ENCODE data around the gene KREMEN2. TPM values are rescaled to one million over a fixed set of nuclear protein-coding genes. Genes with fewer than 3 reads are reported as not detected.

Gene KREMEN2
- total and polyA plus RNA-seq, 2 donors (not counting 3 experiments of a cell fraction or from before 2014, with no cell fraction given): not detected

DNA sequence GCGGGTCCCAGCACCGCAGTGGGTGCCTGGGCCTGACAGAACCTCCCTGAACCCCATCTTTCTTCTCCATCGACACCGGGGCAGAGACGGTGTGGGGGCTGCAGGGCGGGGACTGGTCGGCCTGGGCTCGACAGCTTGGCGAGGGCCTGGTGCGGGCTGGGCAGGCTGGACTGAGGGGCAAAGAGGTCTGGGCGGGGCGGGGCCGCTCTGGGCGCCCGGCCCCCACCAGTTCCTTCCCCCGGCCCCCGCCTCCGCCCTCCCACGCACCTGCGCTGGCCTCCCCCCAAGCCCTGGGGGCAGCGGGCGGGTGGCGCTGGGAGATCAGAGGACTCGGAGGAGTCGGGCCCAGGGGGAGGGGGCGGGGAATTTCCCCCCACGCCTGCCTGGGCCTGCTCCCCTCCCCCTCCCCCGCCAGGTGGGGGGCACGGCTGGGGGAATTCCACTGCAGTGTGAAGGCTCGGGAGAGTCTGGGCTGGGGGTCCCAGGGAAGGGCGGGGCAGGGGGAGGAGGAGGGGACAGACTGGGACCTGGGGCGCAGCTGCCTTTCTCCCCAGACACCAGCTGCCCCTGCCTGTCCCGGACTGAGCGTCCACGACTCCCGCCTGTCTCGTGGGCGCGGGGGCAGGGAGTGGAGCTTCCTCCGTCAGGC is 877 bp upstream of the KREMEN2 start:
- DNase-seq (ENCODE audit: low read depth, low spot score): no peak
- CTCF ChIA-PET: interaction anchor here (1.4 kb wide), 1 partner anchor 124 kb away, joined by 5 read pairs; no protein-coding TSS in a partner anchor

More for the DNA sequence above, 877 bp upstream of the KREMEN2 start:
- TF ChIP-seq JUN (IDR thresholded peaks at IDR 0.05; ENCODE audit: borderline replicate concordance, insufficient read depth, insufficient read length, low read depth): no peak
- TF ChIP-seq EZH2 (IDR thresholded peaks at IDR 0.05; ENCODE audit: borderline replicate concordance, low read depth, low read length, severe bottlenecking): no peak
- TF ChIP-seq, protein P1, sequence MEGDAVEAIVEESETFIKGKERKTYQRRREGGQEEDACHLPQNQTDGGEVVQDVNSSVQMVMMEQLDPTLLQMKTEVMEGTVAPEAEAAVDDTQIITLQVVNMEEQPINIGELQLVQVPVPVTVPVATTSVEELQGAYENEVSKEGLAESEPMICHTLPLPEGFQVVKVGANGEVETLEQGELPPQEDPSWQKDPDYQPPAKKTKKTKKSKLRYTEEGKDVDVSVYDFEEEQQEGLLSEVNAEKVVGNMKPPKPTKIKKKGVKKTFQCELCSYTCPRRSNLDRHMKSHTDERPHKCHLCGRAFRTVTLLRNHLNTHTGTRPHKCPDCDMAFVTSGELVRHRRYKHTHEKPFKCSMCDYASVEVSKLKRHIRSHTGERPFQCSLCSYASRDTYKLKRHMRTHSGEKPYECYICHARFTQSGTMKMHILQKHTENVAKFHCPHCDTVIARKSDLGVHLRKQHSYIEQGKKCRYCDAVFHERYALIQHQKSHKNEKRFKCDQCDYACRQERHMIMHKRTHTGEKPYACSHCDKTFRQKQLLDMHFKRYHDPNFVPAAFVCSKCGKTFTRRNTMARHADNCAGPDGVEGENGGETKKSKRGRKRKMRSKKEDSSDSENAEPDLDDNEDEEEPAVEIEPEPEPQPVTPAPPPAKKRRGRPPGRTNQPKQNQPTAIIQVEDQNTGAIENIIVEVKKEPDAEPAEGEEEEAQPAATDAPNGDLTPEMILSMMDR (IDR thresholded peaks at IDR 0.05; ENCODE audit: extremely low read depth in 1 of 2, insufficient read depth in 1 of 2, low read depth in 1 of 2, low read length in 2 of 2): no peak
- no peak for TF ChIP-seq POLR2AphosphoS5 (IDR thresholded peaks at IDR 0.05; ENCODE audit: insufficient read depth, low read depth, low read length)
- no peak for TF ChIP-seq GATA2 (IDR thresholded peaks at IDR 0.05; ENCODE audit: insufficient read depth, insufficient read length, low read depth, low read length)
- TF ChIP-seq POLR2A (IDR thresholded peaks at IDR 0.05; ENCODE audit: low read depth, low read length): no peak
- TF ChIP-seq FOS (IDR thresholded peaks at IDR 0.05; ENCODE audit: borderline replicate concordance, insufficient read depth, low read length): no peak
- TF ChIP-seq, protein P2, sequence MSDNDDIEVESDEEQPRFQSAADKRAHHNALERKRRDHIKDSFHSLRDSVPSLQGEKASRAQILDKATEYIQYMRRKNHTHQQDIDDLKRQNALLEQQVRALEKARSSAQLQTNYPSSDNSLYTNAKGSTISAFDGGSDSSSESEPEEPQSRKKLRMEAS (IDR thresholded peaks at IDR 0.05; ENCODE audit: insufficient read depth, insufficient read length): no peak
- no peak for TF ChIP-seq MYC (IDR thresholded peaks at IDR 0.05; ENCODE audit: low read depth, low read length)
- no peak for FAIRE-seq
- Histone ChIP-seq H3K79me2 (ENCODE audit: control insufficient read depth, insufficient read depth, low read length) (no peaks in the 10 kb centered on the region), H3K9me1 (replicated peaks; ENCODE audit: control insufficient read depth, extremely low read depth, insufficient read depth, low read length) (no peaks in the 10 kb centered on the region), H3K4me3 (replicated peaks in 1 of 3; ENCODE audit: insufficient read depth in 1 of 3, low read depth in 1 of 3, low read length in 3 of 3) (no peak overlapping the region), H3K27ac (ENCODE audit: insufficient read depth, low read depth, low read length) (no peak overlapping the region), H3K4me2 (ENCODE audit: insufficient read depth, low read length) (no peak overlapping the region), H4K20me1 (replicated peaks; ENCODE audit: control insufficient read depth, extremely low read depth, insufficient read depth, low read length) (no peaks in the 10 kb centered on the region), H3K36me3 (ENCODE audit: control insufficient read depth in 2 of 2, extremely low read depth in 1 of 2, insufficient read depth in 2 of 2, low read length in 2 of 2) (no peaks in the 10 kb centered on the region), H3K9me3 (replicated peaks; ENCODE audit: control insufficient read depth, insufficient read depth, low read length) (no peaks in the 10 kb centered on the region), H2AFZ (ENCODE audit: low read depth, low read length) (no peak overlapping the region), H3K27me3 (ENCODE audit: control insufficient read depth in 2 of 2, insufficient read depth in 2 of 2, low read length in 2 of 2) (peaks cover 29 to 54% of the 10 kb centered on the region in 2 experiments), H3K4me1 (ENCODE audit: control insufficient read depth, extremely low read depth, insufficient read depth, low read length) (peaks cover 7% of the 10 kb centered on the region), H3K9ac (replicated peaks; ENCODE audit: extremely low read depth, insufficient read depth, low read length) (no peak overlapping the region)
- POLR2A ChIA-PET: no interaction called here
- BruUV-seq (replicated peaks): no TSS peak
- intact Hi-C loops (cut with micrococcal nuclease) (no loop called here), dilution Hi-C loops (cut with MboI; ENCODE audit: extremely low pct_ligation_motif_present, low sequenced_read_pairs) (no loop called here)

All from endothelial cell of umbilical vein (primary cell).